G401.6 (cell line): ENCODE measurements around the gene POLD4.

Source experiments
- FAIRE-seq: peaks from 2 replicates; lab custom pipeline; 2012; peaks lifted over from hg19 to GRCh38; lab: Jason Lieb, UNC

Gene POLD4

DNA sequence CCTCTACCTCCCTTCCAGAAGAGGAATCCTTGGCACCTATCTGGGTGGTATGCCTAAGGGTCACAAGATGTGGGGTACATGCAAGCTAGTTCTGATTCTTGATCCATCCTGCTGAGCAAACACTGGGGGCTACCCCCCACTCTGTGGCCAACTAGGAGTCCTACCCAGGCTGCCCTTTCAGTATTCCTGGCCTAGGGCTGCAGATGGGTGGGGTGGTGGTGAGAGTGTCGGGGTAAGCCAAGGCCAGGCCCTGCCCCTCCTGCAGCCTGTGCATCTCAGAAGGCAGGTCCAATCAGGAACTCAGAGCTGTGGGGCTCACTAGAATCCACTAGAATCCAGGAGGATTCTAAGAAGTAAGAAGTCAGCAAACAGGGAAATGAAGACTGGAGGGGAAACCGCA, 39.1 kb downstream of the POLD4 start:
- no peak for FAIRE-seq

DNA sequence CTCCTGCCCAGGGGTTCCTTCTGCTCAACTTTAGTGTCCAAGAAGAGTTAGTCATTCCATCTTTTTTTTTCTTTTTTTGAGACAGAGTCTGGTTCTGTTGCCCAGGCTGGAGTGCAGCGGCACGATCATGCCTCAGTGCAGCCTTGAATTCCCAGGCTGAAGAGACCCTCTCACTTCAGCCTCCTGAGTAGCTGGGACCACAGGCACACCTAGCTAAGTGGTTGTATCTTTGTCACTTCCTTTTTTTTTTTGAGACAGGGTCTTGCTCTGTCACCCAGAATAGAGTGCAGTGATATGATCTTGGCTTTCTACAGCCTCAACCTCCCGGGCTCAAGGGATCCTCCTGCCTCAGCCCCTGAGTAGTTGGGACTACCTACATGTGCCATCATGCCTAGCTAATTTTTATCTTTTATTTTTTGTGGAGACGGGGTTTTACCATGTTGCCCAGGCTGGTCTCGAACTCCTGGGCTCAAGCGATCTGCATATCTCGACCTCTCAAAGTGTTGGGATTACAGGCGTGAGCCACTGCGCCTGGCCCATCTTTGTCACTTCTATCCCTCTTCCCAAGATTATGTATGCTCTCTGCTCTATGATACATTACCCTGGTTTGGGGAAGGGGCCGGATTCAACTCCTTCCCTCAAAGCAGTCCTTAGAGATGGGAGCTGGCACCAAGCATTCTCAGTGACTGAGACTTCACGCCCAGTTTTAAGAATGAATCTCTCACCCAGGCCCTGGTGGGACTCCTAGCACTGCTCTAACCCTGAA, 40.0 kb downstream of the POLD4 start:
- FAIRE-seq = no peak

DNA sequence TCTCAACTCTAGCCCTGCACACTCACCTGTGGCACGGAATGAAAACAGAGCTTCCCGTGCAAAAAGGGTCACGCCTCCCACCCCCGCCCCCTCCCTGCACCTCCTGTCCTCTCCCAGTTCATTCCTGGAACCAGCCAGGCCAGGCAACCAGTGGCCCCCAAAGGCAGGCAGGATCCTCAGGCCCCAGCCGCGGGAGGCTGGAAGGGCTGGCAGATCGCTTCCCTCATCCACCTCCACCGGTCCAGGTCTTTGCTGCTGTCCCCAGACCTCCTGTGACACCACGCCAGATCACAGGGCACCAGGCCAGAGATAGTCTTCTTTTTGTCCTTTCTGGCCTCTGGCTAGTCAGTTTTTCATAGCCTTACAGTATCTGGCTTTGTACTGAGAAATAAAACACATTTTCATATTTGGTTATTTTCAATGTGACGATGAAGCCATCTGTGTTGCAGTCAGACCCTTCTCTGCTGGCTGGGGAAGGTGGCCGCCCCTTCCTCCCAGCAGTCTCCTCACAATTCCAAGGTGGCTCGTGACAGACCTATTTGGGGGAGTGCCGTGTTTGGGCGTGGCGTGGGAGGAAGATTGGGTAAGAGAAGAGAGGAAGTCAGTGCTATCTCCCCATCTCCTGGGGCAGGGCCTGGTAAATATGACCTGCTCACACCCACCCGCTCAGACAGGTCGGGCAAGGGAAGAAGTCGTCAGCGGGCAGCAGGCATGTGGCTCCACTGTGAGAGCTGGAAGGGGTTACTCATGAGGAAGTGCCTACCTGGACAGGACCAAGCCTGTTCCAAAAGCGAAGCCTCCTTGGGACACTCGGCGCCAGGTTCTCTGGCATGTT, 40.9 kb downstream of the POLD4 start:
- FAIRE-seq = no peak

DNA sequence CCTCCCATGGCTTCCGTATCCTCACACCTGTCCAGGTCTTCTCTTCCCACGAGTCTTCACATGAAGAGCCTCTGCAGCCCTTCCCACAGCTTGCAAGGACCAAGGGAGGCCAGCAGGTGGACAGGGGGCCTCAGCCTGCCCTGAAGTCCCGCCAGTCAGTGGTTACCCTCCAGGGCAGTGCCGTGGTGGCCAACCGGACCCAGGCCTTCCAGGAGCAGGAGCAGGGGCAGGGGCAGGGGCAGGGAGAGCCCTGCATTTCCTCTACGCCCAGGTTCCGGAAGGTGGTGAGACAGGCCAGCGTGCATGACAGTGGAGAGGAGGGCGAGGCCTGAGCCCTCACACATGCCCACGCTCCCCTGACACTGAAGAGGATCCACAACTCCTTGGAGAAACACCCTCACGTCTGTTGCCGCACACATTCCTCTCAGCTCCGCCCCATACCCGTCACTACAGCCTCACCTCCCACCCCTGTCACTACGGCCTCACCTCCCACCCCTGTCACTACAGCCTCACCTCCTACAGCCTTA, 41.7 kb downstream of the POLD4 start:
- FAIRE-seq = no peak

DNA sequence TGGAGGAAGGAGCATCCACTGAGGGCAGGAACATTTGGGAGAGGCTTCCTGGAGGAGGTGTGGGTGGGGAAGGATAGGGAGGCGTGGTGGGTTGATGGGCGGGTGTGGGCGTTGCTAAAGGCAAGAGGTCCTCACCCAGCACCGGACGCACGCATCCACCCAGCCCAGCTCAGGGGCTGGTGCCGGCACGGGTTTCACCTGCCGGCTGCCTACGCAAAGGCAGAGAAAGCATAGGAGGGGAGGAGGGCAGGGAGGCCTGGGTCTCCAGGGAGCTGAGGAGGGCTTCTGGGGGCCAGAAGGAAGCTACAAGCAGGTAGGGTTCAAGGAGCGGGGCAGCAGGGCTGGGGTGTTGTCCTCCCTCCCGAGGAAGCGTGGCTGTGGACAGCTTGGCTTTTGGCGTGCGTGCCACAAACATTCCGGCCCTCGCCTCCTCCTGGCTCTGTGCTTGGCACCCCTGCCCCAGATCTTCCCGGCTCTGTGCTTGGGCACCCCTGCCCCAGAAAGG, 42.2 kb downstream of the POLD4 start:
- no peak for FAIRE-seq

DNA sequence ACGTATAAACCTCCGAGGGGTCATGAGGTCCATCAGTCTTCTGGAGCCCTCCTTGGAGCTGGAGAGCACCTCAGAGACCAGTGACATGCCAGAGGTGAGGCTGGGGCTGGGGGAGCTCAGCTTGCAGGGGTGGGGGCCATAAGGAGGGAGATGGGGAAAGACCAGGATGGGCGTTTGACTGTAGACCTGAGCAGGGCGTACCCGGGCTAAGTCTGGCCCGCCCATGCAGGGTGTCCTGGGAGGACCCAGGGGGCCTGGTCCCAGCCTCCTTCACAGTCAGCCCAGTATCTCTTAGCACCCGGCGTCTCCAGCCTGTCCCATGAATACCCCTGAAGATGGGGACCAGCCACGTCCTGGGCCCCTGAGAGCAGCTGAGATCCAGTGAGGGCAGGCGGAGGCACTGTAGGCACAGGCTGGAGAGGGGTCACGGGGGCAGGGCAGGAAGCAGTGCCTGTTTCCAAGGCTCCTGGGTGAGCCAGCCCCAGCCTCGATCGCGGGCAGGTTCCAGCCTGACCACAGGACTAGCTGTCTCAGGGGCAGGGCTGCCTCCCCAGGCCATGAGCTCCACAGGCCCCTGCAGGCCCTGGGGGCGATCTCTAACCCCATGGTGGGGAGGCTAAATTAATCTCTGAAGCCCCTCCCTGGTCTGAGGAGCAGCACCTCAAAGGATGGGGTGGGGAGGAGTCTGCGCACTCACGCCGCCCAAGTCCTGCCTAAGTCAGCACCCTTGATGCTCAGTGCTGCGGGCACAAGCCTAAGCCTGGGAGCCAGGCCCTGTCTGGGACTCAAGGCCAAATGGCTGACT, 42.9 kb downstream of the POLD4 start:
- FAIRE-seq = no peak

DNA sequence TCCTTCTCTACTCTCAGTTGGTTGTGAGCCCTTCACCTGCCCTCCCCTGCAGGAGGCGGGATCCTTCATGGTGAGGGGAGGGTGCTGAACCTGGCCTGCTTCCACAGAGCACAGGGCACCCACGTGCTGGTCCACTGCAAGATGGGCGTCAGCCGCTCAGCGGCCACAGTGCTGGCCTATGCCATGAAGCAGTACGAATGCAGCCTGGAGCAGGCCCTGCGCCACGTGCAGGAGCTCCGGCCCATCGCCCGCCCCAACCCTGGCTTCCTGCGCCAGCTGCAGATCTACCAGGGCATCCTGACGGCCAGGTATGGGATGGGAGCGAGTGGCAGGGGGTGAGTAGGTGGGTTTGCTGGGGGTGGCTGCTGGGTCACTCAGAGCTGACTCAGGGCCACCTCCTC, 43.7 kb downstream of the POLD4 start:
- no peak for FAIRE-seq

DNA sequence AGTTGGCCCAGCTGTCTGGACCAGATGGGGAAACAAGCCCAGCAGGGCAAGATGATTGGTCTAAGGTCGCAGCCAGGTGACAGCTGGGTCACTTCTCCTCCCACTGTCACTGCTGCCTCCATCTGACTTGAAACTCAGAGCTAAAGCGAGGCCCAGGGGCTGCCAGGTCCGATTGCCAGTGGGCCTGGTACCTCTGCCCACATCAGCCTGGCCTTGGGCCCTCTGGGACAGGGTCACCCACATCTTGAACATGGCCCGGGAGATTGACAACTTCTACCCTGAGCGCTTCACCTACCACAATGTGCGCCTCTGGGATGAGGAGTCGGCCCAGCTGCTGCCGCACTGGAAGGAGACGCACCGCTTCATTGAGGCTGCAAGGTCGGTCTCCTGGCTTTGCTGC, 44.2 kb downstream of the POLD4 start:
- no peak for FAIRE-seq

DNA sequence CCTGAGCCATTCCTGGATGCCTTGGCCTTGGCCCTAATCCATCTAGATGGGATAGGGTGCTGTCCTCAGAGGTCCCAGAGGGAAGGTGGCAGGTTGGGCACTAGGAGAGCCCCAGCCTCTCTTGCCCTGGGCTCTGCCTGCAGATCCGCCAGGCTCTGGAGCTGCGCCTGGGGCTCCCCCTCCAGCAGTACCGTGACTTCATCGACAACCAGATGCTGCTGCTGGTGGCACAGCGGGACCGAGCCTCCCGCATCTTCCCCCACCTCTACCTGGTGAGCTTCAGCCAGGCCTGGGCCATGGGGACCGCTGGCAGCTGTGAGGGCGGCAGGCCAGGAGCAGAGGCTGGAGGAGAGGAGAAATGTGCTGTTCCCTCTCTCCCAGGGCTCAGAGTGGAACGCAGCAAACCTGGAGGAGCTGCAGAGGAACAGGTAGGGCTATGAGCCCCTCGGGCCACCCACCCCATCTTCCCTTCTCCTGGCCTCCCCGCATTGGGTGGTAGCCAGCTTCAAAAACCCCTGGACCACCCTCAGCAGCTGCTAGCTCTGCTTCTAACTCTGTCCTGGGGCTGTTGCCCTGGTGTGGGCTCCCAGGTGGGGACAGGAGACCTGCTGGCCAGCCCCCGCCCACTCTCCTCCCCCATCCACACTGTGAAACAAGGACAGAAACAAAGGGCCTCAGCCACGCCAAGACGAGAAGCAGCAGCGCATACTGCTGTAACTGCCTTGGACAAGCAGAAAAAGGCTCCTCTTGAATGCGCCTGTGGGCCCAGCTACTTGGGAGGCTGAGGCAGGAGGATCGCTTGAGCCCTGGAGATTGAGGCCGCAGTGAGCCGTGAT, 45.1 kb downstream of the POLD4 start:
- no peak for FAIRE-seq

DNA sequence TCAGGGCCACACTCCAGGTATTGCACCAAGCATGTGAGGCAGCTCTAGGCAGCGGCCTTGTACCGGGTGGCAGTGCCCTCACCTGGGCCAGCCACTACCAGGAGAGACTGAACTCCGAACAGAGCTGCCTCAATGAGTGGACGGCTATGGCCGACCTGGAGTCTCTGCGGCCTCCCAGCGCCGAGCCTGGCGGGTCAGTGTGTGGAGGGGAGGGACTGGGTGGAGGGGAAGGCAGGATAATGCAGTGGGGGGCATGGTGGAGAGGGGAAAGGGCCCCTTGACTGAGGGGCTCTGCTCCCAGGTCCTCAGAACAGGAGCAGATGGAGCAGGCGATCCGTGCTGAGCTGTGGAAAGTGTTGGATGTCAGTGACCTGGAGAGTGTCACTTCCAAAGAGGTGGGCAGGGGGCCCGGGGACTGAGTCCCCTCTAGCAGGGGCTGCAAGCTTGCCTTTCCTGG, 45.8 kb downstream of the POLD4 start:
- FAIRE-seq = no peak

DNA sequence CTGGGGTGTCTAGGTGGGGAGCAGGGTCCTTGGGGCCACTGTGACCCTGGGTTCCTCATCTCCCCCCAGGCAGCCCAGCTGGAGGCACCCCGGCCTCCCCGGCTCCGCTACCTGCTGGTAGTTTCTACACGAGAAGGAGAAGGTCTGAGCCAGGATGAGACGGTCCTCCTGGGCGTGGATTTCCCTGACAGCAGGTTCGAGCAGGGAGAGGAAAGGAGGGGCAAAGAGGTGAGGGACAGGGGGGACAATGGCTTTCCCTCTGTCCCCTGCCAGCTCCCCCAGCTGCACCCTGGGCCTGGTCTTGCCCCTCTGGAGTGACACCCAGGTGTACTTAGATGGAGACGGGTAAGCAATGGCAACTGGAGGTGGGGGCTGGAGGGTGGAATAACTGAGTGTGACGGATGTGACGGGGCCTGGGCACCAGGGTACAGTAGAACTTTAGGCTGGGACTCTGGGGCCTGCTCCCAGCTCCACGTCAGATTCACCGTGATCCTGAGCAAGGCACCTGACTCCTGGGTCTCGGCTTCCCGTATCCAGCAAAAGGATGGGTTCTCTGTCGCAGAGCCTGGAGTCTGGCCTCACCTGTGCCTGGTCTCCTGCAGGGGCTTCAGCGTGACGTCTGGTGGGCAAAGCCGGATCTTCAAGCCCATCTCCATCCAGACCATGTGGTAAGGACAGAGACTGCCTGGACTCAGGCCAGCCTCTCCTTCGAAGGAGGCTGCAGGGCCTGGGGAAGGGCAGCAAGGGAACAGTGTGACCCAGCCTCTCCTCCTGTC, 46.4 kb downstream of the POLD4 start:
- no peak for FAIRE-seq

DNA sequence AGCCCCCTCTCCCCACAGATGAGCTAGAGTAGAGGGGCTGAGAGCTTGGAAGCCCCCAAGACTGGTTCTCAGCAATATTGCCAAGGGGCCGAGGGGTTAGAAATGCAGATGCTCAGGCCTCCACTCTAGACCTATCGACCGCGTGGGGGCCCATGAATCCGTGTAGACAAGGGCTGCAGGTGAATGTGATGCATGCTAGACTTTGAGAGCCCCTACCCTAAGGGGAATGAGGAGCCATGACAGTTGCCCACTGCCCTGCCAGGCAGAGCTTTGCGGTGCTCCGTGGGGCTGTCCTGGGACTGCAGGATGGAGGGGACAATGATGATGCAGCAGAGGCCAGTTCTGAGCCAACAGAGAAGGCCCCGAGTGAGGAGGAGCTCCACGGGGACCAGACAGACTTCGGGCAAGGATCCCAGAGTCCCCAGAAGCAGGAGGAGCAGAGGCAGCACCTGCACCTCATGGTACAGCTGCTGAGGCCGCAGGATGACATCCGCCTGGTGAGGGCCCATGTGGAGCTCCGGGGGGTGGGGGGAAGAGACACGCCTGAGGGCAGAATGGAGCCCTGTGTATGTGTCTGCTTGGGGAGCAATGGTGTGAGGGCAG, 48.7 kb downstream of the POLD4 start:
- no peak for FAIRE-seq

DNA sequence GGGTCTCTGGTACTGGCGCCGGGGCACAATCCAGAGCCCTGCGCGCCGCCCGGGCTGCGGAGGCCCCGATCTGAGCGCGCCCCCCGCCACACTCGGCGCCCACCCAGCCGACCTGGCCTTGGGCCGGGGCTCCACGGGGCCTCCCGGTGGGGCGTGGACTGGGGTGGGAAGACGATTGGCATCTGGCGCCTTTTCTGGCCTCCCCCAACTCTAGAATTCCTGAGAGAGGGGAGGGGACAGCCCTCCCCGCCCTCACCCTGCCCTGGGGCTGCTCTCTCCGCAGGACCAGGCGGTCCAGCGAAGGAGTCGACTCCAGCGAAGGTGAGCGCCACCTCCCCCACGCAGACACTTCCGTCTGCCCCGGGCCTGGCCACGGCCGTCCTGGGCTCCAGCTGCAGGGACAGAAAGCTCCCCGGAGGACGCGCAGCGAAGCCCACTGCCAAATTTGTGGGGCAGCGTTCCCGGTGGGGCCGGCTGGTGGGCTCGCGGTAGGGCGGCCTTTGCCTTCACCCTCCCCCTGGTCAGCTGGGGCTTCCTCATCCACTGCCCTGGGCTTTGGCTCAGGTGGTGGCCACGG, 49.4 kb downstream of the POLD4 start:
- no peak for FAIRE-seq

DNA sequence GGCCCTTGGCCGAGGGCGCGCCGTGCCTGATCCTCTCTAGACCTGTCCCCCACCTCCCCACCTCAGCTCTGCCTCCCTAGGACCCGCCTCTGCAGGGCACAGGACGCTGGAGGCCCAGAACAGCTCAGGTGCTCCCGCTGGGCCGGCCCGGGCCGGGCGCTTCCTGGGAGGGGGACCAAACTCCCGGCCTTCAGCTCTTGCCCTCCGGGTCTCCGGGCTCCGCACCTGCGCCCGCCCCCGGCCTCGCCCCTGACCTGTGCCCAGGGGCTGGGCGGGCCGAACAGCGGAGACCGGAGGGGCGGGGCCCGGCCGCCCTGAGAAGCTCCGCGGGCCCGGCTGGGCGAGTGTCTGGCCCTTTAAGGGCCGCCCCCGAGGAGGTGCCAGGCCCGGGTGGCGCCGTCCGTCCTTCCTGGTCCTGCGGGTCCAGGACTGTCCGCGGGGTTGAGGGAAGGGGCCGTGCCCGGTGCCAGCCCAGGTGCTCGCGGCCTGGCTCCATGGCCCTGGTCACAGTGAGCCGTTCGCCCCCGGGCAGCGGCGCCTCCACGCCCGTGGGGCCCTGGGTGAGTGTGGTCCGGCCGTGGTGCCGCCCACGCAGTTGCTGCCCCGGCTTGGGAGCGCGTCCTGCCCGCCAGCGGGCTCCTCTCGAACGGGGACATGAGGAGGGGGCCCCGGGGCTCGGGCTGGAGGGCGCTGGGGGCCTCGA, 50.1 kb downstream of the POLD4 start, which contains the start of gene SSH3:
TSS of gene SSH3 (plus strand) at position 399 of the 703 bp plus-strand sequence. CDS start at position 495, 96 bp downstream.
- no peak for FAIRE-seq

DNA sequence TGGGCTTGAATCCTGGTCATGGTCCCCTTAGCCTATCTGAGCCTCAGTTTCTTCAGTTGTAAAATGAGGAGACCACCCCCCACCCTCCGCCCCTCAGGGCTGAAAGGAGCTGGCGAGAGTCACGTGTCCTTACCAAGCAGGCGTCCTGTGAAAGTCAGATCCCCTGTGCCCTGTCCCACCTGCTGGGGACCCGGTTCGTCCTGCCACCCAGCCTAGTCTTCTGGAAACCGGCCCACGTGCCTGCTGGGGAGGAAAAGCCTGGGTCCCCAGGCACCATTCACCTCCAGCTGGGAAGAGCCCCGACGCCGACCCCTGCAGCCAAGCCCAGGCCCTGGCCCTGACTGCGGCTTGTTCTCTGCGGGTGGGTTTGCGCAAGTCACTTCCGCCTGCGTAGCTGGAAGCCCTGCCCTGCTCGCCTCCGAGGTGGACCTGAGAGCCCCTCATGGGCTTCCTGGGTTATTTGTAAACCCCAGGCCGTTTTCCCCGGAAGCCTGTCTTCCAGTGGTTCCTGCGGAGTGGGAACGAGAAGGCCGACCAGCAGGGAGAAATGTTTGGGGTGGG, 50.7 kb downstream of the POLD4 start:
- FAIRE-seq = no peak

DNA sequence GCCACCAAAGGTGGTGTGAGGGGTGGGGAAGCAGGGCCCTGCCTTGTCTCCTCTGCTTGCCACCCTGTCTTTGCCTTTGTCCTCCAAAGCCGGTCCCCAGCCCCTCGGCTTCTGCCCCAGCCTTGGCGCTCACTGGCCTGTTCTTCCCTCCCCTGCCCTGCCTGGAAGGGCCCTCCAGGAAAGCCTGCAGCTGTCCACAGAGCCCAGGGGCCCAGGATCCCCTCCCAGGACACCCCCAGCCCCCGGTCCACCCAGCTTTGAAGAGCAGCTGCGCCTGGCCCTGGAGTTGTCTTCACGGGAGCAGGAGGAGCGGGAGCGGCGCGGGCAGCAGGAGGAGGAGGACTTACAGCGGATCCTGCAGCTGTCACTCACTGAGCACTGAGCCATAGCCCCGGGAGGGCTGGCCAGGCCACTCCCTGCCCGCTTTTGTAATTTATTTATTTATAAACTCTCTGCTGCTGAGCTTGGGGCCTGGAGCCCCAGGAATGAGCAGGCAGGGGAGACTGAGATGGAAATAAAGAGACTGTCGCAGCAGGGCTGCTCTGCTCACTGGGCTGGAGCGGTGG, 51.3 kb downstream of the POLD4 start:
- no peak for FAIRE-seq

DNA sequence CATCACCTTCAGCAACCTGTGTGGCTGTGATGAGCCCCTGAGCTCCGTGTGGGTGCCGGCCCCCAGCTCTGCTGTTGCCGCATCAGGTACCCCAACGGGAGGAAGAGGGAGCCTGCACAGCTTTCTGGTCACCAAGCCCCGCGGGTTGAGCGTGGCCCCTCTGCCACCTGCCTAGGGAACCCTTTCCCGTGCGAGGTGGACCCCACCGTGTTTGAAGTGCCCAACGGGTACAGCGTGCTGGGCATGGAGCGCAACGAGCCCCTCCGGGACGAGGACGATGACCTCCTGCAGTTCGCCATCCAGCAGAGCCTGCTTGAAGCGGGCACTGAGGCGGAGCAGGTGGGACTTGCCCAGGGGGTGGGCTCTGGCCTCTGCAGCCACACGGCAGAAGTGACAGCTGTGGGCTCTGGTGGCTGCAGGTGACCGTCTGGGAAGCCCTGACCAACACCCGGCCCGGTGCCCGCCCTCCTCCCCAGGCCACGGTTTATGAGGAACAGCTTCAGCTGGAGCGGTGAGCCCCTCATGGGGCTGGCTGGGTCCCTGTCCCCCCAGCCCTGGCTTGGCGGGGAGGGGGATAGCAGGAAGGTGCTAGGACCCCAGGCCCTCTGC, 51.9 kb downstream of the POLD4 start:
- FAIRE-seq = no peak
